ENCODE measurements around the gene OR2AG1.

OR2AG1 gene

DNA sequence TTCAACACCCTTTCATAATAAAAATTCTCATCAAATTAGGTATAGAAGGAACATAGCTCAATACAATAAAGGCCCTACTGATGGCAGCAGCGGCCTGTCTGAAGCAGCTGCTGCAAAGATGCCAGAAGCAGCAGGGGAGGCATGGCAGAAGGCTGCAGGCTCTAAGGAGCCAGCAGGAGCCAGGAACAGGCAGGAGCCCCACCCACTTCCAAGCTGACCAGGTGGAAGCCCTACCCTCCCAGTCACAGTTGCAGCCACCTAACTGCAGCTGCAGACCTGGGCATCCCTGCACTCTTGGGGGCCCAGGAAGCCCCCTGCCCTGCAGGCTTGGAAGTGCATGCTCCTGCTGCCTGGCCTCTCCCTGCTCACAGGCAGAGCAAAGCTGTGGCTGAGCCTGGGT lies 34.9 kb downstream of the OR2AG1 start:
- in situ Hi-C loops (cut with HindIII; ENCODE audit: low sequenced_read_pairs) = no loop called here
- TF ChIP-seq, protein P1, sequence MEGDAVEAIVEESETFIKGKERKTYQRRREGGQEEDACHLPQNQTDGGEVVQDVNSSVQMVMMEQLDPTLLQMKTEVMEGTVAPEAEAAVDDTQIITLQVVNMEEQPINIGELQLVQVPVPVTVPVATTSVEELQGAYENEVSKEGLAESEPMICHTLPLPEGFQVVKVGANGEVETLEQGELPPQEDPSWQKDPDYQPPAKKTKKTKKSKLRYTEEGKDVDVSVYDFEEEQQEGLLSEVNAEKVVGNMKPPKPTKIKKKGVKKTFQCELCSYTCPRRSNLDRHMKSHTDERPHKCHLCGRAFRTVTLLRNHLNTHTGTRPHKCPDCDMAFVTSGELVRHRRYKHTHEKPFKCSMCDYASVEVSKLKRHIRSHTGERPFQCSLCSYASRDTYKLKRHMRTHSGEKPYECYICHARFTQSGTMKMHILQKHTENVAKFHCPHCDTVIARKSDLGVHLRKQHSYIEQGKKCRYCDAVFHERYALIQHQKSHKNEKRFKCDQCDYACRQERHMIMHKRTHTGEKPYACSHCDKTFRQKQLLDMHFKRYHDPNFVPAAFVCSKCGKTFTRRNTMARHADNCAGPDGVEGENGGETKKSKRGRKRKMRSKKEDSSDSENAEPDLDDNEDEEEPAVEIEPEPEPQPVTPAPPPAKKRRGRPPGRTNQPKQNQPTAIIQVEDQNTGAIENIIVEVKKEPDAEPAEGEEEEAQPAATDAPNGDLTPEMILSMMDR (IDR thresholded peaks at IDR 0.05; ENCODE audit: low read depth, low read length, missing control alignments) = no peak
- no peak overlapping the region for H3K4me3 ChIP-seq (ENCODE audit: low read depth, low read length)
- no peak for DNase-seq (ENCODE audit: low read depth)

DNA sequence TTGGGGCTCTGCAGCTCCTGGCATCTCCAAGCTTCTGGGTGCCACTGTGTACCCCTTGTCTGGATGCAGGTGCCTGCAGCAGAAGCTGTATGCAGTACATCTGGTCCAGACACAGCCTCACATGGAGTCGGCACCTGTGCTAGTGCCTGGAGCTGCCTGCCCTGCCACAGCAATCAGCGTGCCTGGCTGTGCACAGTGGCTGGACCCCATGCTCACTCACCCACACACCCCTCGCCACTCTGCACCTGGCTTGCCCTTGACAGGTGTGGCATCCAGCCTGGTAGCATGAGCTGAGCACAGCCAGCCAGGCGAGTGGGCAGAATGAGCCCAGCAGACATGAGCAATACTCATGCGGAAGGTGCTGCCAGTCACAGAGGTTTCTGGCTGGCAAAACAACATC lies 36.1 kb downstream of the OR2AG1 start:
- TF ChIP-seq, protein P1 (IDR thresholded peaks at IDR 0.05; ENCODE audit: low read depth, low read length, missing control alignments) = no peak
- in situ Hi-C loops (cut with HindIII; ENCODE audit: low sequenced_read_pairs) = no loop called here
- DNase-seq (ENCODE audit: low read depth) = no peak
- H3K4me3 ChIP-seq (ENCODE audit: low read depth, low read length) = no peak overlapping the region

DNA sequence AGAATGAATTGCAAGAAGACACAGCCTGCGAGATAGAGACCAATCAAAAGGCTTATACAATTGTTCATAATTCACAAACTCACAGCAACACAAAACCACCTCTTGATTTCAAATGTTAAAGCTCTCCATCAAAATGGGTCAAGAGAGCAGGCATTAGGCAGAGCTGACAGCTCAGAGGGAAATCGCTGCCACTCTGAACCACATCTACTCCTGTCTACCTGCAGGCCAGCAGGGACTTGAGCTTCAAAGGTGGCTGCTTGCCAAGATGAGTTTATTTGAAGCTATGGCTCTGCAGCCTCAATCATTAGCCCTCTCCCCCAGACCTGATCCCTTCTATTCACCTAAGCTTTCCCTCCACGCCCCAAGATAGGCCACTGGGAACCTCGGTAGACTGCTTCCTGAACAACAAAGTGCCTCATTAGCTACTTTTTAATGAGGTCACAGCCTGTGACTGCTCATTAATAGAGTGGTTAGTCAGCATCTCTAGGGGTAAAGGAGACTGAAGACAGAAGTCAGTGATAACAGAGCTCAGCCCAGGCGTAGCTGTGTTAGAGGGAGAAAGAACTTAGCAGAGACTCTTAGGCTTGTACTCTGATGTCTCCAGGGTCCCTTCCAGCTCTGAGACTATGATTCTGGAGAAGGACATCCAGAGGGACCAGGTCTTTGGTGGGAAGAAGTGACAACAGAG lies 41.5 kb downstream of the OR2AG1 start:
- TF ChIP-seq, protein P1 (IDR thresholded peaks at IDR 0.05; ENCODE audit: low read depth, low read length, missing control alignments) = no peak
- H3K4me3 ChIP-seq (ENCODE audit: low read depth, low read length) = no peak overlapping the region
- in situ Hi-C loops (cut with HindIII; ENCODE audit: low sequenced_read_pairs) = no loop called here
- DNase-seq (ENCODE audit: low read depth) = no peak

DNA sequence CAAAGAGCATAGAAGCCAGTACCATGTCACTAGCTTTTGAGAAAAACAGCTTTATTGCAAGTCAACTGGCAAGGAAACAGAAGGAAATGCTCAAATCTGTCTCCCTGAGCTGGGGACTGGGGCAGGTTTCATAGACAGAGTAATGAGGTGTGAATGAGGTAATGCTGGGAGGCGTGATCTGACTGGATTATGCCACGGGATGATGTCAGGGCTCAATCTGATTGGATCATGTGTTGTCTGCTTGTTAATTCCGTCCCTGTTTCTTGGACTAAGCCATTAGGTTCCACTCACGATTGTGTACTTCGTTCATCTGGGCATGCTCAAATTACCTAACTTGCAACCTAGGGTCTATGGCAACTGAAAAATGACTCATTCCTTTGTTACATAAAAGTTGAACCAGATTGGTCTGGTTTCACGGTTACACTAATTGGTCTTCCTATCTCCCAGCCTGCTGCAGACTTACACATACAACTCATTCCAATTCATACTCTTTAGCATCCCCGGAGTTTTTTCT lies 42.5 kb downstream of the OR2AG1 start:
- TF ChIP-seq, protein P1 (IDR thresholded peaks at IDR 0.05; ENCODE audit: low read depth, low read length, missing control alignments) = no peak
- no peak overlapping the region for H3K4me3 ChIP-seq (ENCODE audit: low read depth, low read length)
- in situ Hi-C loops (cut with HindIII; ENCODE audit: low sequenced_read_pairs) = no loop called here
- DNase-seq (ENCODE audit: low read depth) = no peak

DNA sequence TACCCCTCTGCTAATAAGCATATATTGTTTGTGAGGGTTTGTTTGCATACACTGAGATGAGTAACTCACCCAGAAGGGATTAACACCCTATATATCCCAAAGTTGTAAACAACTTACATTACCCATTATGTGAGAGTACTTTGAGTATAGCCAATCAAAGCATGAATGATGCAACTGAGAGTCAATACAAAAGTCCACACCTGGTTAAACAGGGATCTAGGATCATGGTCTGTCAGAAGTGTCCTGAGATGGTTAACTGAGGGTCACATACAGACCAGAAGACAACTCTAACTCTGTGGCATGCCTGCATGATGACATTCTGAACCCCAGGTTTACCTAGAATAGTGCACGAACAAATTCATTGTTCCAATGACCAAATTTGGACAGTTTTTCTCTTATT lies 45.3 kb downstream of the OR2AG1 start:
- no peak overlapping the region for H3K4me3 ChIP-seq (ENCODE audit: low read depth, low read length)
- TF ChIP-seq, protein P1 (IDR thresholded peaks at IDR 0.05; ENCODE audit: low read depth, low read length, missing control alignments) = no peak
- DNase-seq (ENCODE audit: low read depth) = no peak
- in situ Hi-C loops (cut with HindIII; ENCODE audit: low sequenced_read_pairs) = no loop called here

DNA sequence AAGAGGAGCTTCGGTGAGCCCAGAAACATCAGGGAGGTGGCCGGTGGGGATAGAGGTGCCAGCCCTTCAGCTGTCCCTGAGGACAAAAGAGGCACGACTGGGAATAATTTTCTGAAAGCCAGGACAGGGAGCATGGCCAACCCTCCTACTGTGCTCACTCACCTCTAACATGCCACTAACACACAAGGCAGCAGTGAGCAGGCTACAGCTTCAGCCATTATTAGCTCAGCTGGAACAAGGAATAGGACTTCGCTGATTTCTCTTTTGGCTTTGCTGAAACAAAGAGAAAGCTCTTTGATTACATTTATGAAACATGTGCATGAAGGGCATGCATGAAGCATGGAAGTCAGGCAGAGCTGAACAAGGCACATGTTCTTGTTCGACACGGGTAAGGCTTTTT lies 50.5 kb downstream of the OR2AG1 start:
- DNase-seq (ENCODE audit: low read depth) = no peak
- TF ChIP-seq, protein P1 (IDR thresholded peaks at IDR 0.05; ENCODE audit: low read depth, low read length, missing control alignments) = no peak
- in situ Hi-C loops (cut with HindIII; ENCODE audit: low sequenced_read_pairs) = no loop called here
- H3K4me3 ChIP-seq (ENCODE audit: low read depth, low read length) = no peak overlapping the region

Measured in astrocyte of the cerebellum (primary cell).